CD4-positive, alpha-beta T cell treated with Interleukin-2 at 100 ng/mL for 4 hours (primary cell): ENCODE data around the gene IL13.
"Not testable (repeated sequence)": the region's sequence is repeated elsewhere in the genome, so short reads cannot be mapped to it uniquely, and the experiment has no call there.

ENCODE experiments used
- DNase-seq: peaks from one replicate; pipeline ENCODE4 v3.0.0-alpha.2; 2020; ENCODE audit warnings: low spot score

IL13 gene

GRCh38 chr5:132688536-132689339 lies 30.8 kb downstream of the IL13 start:
- peak; percentile 47 for DNase-seq

DNA sequence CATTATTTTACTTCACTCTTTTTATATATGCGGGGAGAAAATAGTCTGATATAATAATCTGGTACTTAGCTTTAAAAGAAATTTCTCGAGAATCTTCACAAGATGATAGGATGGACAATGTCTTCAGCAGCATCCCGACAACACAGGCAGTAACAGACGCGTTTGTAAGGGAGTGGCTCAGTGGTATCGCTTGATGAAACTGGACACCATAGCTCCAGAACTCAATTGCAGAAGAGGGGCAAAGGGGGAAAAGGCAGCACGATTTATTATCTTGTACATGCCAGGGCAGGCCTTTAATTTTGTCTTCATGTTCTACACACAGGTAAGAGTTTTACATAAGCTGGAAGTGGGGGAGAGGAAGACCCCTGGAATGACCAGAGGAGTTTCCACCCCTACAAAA lies 31.5 kb downstream of the IL13 start:
- DNase-seq: no peak

DNA sequence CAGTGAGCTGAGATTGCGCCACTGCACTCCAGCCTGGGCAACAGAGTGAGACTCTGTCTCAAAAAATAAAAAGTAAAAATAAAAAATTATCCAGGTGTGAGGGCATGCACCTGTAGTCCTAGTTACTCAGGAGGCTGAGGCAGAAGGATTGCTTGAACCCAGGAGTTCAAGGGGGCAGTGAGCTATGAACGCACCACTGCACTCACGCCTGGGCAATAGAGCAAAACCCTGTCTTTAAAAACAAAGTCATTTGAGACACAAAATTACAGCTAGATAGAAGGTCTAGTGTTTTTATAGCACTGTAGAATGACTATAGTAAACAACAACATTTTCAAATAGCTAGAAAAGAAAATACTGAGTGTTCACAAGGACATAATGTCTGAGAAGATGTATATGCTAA lies 32.2 kb downstream of the IL13 start:
- DNase-seq: no peak

DNA sequence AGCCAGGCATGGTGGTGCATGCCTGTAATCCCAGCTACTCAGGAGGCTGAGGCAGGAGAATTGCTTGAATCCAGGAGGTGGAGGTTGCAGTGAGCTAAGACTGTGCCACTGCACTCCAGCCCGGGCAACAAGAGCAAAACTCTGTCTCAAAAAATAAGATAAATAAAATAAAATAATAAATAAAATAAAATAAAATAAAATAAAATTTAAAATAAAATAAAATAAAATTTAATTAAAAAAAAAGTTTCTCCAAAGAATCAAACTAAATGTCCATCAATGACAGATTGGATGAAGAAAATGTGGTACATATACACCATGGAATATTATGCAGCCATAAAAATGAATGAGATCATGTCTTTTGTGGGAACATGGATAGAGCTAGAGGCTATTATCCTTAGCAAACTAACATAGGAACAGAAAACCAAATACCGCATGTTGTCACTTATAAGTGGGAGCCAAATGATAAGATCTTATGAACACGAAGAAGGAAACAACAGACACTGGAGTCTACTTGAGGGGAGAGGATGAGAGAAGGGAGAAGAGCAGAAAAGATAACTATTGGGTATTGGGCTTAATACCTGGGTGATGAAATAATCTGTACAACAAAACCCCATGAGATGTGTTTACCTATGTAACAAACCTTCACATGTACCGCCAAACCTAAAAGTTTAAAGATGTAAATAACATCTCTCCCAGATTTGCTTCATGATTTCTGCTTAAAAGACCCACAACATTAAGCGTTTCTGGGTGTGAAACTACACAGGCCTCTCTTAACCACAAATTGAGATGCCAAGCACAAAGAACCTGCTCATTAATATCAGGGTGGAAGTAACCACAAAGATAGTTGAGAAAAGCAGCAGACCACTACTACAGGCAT lies 34.0 kb downstream of the IL13 start:
- not testable (repeated sequence) for DNase-seq

DNA sequence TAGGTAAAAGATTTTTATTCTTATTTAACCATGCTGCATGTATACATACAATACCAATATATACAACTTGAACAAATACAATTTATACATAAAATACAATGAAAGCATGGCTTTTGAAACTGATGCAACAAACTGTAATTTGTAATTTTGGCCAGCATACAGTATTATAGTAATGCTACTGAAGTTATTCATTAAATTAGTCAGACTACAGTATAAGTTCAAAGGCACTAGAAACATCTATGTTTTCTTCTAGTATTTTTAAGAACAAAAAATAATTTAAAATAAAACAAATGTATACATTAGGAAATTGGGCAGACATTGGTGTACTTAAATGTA lies 34.6 kb downstream of the IL13 start:
- no peak for DNase-seq

GRCh38 chr5:132695956-132696355 lies 38.0 kb downstream of the IL13 start:
- no peak for DNase-seq

- no peak for DNase-seq
These were observed 46.9 kb downstream of the IL13 start for GRCh38 chr5:132704875-132705274.

DNA sequence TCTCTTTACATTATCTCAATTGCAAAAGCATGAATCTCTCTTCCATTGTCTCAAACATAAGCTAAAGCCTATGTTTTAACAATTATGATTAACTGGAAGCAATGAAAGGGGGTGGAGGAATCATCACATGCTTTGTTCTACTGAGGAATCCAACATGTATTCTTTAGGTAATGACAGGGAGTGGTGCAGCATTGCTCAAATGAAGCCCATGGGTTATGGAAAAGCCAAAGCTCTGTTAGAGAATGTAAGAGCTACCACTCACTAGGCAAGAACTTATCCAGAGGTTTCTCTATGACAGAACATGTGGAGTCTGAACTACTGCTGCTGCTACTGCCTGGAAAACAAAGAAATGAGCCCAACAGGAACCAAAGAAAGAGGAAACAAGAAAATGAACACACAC lies 50.7 kb downstream of the IL13 start:
- no peak for DNase-seq
